HEK293T (cell line): Measurements from ENCODE around the gene EPRS1.

Experiments
- BHLHE40 ChIP-seq: fragments of 450-650 bp; IDR thresholded peaks from 2 replicates; pipeline ENCODE4 v1.6.1; 2016; ENCODE audit warnings: mild to moderate bottlenecking, moderate library complexity, borderline replicate concordance
- CTBP1 ChIP-seq: fragments of 450-650 bp; IDR thresholded peaks from 2 replicates; pipeline ENCODE4 v1.6.1; 2016; ENCODE audit warnings: borderline replicate concordance
- FOXA1 ChIP-seq: fragments of 450-650 bp; IDR thresholded peaks from 2 replicates; pipeline ENCODE4 v1.6.1; 2016; ENCODE audit warnings: mild to moderate bottlenecking
- FOXM1 ChIP-seq: fragments of 450-650 bp; IDR thresholded peaks from 2 replicates; pipeline ENCODE4 v1.6.1; 2017; ENCODE audit warnings: mild to moderate bottlenecking, borderline replicate concordance
- HDGF ChIP-seq: fragments of 450-650 bp; IDR thresholded peaks from 2 replicates; pipeline ENCODE4 v1.6.1; 2017; ENCODE audit warnings: antibody characterized with exemption, borderline replicate concordance
- L3MBTL2 ChIP-seq: fragments of 450-650 bp; conservative IDR thresholded peaks from 2 replicates; pipeline ENCODE4 v1.6.1; 2016; ENCODE audit warnings: mild to moderate bottlenecking
- PKNOX1 ChIP-seq: fragments of 450-650 bp; IDR thresholded peaks from 2 replicates; pipeline ENCODE4 v1.6.1; 2016
- SP1 ChIP-seq: fragments of 450-650 bp; IDR thresholded peaks from 2 replicates; pipeline ENCODE4 v1.6.1; 2017
- SUZ12 ChIP-seq: fragments of 450-650 bp; IDR thresholded peaks from 2 replicates; pipeline ENCODE4 v1.6.1; 2016; ENCODE audit warnings: mild to moderate bottlenecking
- TARDBP ChIP-seq: fragments of 450-650 bp; IDR thresholded peaks from 2 replicates; pipeline ENCODE4 v1.6.1; 2016
- ZNF384 ChIP-seq: fragments of 450-650 bp; IDR thresholded peaks from 2 replicates; pipeline ENCODE4 v1.6.1; 2016

DNA sequence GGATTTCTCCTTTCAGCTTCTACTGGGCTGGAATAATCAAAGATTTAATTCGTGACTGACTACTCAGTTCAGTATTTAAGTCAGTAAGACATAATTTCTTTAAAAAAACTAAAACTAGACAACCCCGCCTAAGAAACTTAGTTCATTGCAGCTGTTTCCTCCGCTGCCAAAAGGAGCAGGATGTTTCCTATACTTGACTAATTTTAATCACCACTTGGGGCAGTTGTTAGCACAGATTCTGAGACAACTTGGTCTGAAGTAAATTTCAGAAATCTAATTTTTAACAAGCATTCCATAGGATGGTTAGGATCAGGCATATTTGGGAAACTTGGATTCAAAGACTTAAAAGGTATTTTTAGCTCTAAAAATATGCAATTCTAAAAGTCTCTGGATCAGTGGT is 34.0 kb downstream of the EPRS1 start:
- TF ChIP-seq L3MBTL2: no peak
- no peak for TF ChIP-seq FOXM1
- no peak for TF ChIP-seq ZNF384
- no peak for TF ChIP-seq PKNOX1
- no peak for TF ChIP-seq HDGF
- TF ChIP-seq SUZ12: no peak
- no peak for TF ChIP-seq SP1
- TF ChIP-seq FOXA1: no peak
- TF ChIP-seq BHLHE40: no peak
- no peak for TF ChIP-seq CTBP1
- no peak for TF ChIP-seq TARDBP
